ENCODE data around the gene SLC38A3. TPM values are rescaled to one million over a fixed set of nuclear protein-coding genes. Genes with fewer than 3 reads are reported as not detected.

Gene SLC38A3
- total RNA-seq, 2 experiments from 2014 or later, result 0.22 TPM; not detected in 1

DNA sequence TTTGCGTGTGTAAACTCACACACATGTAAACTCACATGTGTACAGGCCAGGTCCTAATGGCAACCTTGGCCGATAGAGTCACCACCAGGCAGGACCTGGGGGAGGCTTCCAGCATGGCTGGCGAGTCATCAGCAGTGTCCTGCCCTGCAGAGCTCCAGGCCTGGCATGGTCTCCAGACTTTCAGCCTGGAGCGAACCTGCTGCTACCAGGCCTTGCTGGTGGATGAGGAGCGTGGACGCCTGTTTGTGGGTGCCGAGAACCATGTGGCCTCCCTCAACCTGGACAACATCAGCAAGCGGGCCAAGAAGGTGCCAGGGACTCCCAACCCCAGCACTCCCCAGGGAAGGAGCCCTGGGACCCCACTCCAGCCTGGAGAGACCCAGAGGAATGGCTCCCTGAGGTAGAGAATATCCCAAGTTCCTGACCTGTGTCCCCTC, 64.9 kb downstream of the SLC38A3 start:
- Mint-ChIP-seq H3K27ac (peak overlapping the region; percentile 5), H3K27me3 (peaks cover 33% of the 10 kb centered on the region), H3K4me1 (ENCODE audit: low read depth) (peaks cover 22% of the 10 kb centered on the region), H3K36me3 (ENCODE audit: low read depth) (peaks cover 2% of the 10 kb centered on the region), H3K9me3 (no peaks in the 10 kb centered on the region), H3K4me3 (no peak overlapping the region)
- CTCF ChIA-PET, result interaction anchor here (1.0 to 4.0 kb wide), 3 partner anchors 11 to 32 kb away, joined by 3 to 18 read pairs (median 7); no protein-coding TSS in a partner anchor
- ATAC-seq, result no peak
- POLR2A ChIA-PET, result interaction anchor here (1.0 to 1.2 kb wide), 2 partner anchors 10 to 14 kb away, joined by 3 read pairs; no protein-coding TSS in a partner anchor
- intact Hi-C loops (cut with micrococcal nuclease), result no loop called here
- DNase-seq, result no peak
- no peak for TF ChIP-seq CTCF (IDR thresholded peaks at IDR 0.05)

DNA sequence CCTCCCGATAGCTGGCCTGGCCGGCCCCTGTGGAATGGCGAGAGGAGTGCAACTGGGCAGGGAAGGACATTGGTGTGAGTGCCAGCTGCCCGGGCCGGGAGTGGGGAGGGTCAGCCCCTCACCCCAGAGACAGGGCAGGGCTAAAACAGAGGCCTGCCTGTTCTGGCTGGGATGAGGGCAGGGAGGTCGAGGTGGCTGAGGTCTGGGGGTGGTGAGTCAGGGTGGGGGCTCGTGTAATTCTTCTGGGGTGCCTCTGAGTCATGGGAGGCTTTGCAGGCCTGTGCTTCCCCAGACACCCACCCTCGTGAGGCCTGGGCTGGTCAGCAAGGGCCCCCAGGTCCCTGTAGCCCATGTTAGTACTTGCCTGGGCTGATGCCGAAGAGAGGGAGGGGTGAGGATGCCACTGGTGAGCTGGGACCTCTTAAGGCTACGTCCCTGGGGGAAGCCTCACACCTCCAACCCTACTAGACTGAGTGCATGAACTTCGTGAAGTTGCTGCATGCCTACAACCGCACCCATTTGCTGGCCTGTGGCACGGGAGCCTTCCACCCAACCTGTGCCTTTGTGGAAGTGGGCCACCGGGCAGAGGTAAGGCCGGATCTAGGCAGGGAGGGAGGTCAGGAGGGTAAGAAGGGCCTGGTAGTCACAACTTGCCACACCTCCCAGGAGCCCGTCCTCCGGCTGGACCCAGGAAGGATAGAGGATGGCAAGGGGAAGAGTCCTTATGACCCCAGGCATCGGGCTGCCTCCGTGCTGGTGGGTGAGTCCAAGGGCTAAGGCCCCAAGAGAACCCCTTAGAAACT, 65.6 kb downstream of the SLC38A3 start:
- H3K27ac Mint-ChIP-seq, result no peak overlapping the region
- DNase-seq (no peak), ATAC-seq (no peak)
- H3K36me3 Mint-ChIP-seq (ENCODE audit: low read depth), result peaks cover 2% of the 10 kb centered on the region
- H3K27me3 Mint-ChIP-seq, result peaks cover 40% of the 10 kb centered on the region
- POLR2A ChIA-PET, result interaction anchor here (0.6 to 1.1 kb wide), 2 partner anchors 8 to 485 kb away, joined by 3 read pairs; partner anchors contain the start of gene IP6K1
- intact Hi-C loops (cut with micrococcal nuclease), result no loop called here
- CTCF ChIA-PET, result interaction anchor here (1.0 to 4.0 kb wide), 4 partner anchors 12 to 80 kb away, joined by 3 to 18 read pairs (median 7); no protein-coding TSS in a partner anchor
- no peak for TF ChIP-seq CTCF (IDR thresholded peaks at IDR 0.05)
- H3K4me1 Mint-ChIP-seq (ENCODE audit: low read depth), result peaks cover 28% of the 10 kb centered on the region
- no peak overlapping the region for H3K4me3 Mint-ChIP-seq
- H3K9me3 Mint-ChIP-seq, result no peaks in the 10 kb centered on the region

Small RNA genes within 50 kb of the gene (microRNA-seq; reads per million reads assigned to microRNA genes)
- gene MIR566 (ENCODE audit: borderline microRNAs expressed, borderline replicate concordance) (not detected), gene MIR5787 (ENCODE audit: borderline microRNAs expressed, borderline replicate concordance) (not detected)

Other genes starting within 250 kb of the SLC38A3 start
- gene RBM5, start 116.4 kb upstream of the SLC38A3 start, total RNA-seq, result 100 to 1,000 TPM; 103 to 106 TPM
- gene SEMA3F, start 49.9 kb upstream of the SLC38A3 start, total RNA-seq, result under 1 TPM; 0.34 to 0.43 TPM
- under 1 TPM; 0.11 to 0.23 TPM for gene GNAT1, start 13.7 kb upstream of the SLC38A3 start, total RNA-seq
- gene GNAI2, start 30.9 kb downstream of the SLC38A3 start, total RNA-seq, result 100 to 1,000 TPM; 238 to 242 TPM
- gene SEMA3B, start 63.9 kb downstream of the SLC38A3 start, total RNA-seq, result 1 to 10 TPM; 1.6 to 2.3 TPM
- not detected for gene LSMEM2, start 73.8 kb downstream of the SLC38A3 start, total RNA-seq
- gene IFRD2, start 87.2 kb downstream of the SLC38A3 start, total RNA-seq, result 100 to 1,000 TPM; 132 to 133 TPM
- gene HYAL3, start 94.1 kb downstream of the SLC38A3 start, total RNA-seq, result 1 to 10 TPM; 3.3 to 4.1 TPM
- 10 to 100 TPM; 23.2 to 23.4 TPM for gene NAA80, start 94.1 kb downstream of the SLC38A3 start, total RNA-seq
- not detected for gene HYAL1, start 98.3 kb downstream of the SLC38A3 start, total RNA-seq
- 1 to 10 TPM; 3.9 to 4.1 TPM for gene HYAL2, start 117.5 kb downstream of the SLC38A3 start, total RNA-seq
- gene TUSC2, start 123.0 kb downstream of the SLC38A3 start, total RNA-seq, result 10 to 100 TPM; 16.7 to 19.5 TPM
- 10 to 100 TPM; 75.8 to 76.5 TPM for gene RASSF1, start 135.6 kb downstream of the SLC38A3 start, total RNA-seq
- 1 to 10 TPM; 1.5 to 2.6 TPM for gene ZMYND10, start 140.5 kb downstream of the SLC38A3 start, total RNA-seq
- 10 to 100 TPM; 41.3 to 44.7 TPM for gene NPRL2, start 145.5 kb downstream of the SLC38A3 start, total RNA-seq
- 10 to 100 TPM; 17.1 to 18.2 TPM for gene CYB561D2, start 145.6 kb downstream of the SLC38A3 start, total RNA-seq
- 10 to 100 TPM; 15.2 to 16.8 TPM for gene TMEM115, start 154.2 kb downstream of the SLC38A3 start, total RNA-seq

Data from activated CD8-positive, alpha-beta T cell treated with anti-CD3 and anti-CD28 coated beads for 36 hours (primary cell).